Measurements from ENCODE around the gene TMEM53. TPM values are rescaled to one million over a fixed set of nuclear protein-coding genes. Genes with fewer than 3 reads are reported as not detected.
A peak's percentile ranks its signal among the peaks of the same experiment; 100 is the strongest.

Gene TMEM53
- polyA plus RNA-seq, 1 of the 3 experiments (the other 2 are of a cell fraction), result 14.9 TPM

DNA sequence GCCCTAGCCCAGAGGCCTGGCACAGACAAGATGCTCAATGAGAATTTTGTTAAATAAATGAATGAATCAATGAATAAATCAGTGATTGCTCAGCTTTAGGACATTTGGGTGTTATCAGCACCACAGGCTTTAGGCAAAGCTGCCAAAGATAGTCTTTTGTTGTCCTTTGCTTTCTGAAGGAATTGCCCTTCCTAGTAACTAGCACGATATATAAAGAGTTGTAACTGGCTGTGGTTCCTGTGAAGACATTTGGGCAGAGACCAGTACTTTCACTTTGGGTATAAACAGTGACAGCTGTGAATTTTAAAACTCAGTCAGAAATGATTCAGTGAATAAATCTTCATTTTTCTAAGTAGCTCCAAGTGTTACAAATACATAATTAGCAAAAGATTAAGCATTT lies 43.4 kb upstream of the TMEM53 start:
- no peak for TF ChIP-seq FOSL2 (IDR thresholded peaks at IDR 0.05; ENCODE audit: borderline replicate concordance, low read depth)
- H3K9me3 ChIP-seq, result no peaks in the 10 kb centered on the region
- DNase-seq, result no peak
- H3K4me1 ChIP-seq (ENCODE audit: control insufficient read depth in 1 of 2, insufficient read depth in 2 of 2, low read depth in 1 of 2, low read length in 1 of 2), result no peaks in the 10 kb centered on the region
- no peaks in the 10 kb centered on the region for H3K79me2 ChIP-seq (ENCODE audit: insufficient read depth)
- no peaks in the 10 kb centered on the region for H3K27me3 ChIP-seq (ENCODE audit: insufficient read depth)
- H3K27ac ChIP-seq (ENCODE audit: low read depth in 2 of 2, low read length in 1 of 2), result no peak overlapping the region
- no peak overlapping the region for H3K4me2 ChIP-seq
- POLR2A ChIA-PET, result no interaction called here
- peaks cover 19% of the 10 kb centered on the region for H3F3A ChIP-seq (replicated peaks; ENCODE audit: insufficient read depth)
- CTCF ChIA-PET, result interaction anchor here (1.8 to 7.8 kb wide), 3 partner anchors 10 to 21 kb away, joined by 5 to 52 read pairs (median 9); partner anchors contain the start of gene RNU5D-1
- 92% methylated on average over 1 of the region's 1 CpG for WGBS (ENCODE audit: low lambda C conversion rate)
- H3K36me3 ChIP-seq (replicated peaks in 1 of 2; ENCODE audit: control insufficient read depth in 1 of 2, insufficient read depth in 2 of 2, low read length in 1 of 2), result no peaks in the 10 kb centered on the region
- no peaks in the 10 kb centered on the region for H4K20me1 ChIP-seq (ENCODE audit: insufficient read depth)
- no peak overlapping the region for H3K4me3 ChIP-seq (ENCODE audit: low read depth in 2 of 2, low read length in 1 of 2)
- H2AFZ ChIP-seq (ENCODE audit: low read depth), result no peak overlapping the region
- no peaks in the 10 kb centered on the region for H3K9me2 ChIP-seq
- H3K9ac ChIP-seq, result no peak overlapping the region

DNA sequence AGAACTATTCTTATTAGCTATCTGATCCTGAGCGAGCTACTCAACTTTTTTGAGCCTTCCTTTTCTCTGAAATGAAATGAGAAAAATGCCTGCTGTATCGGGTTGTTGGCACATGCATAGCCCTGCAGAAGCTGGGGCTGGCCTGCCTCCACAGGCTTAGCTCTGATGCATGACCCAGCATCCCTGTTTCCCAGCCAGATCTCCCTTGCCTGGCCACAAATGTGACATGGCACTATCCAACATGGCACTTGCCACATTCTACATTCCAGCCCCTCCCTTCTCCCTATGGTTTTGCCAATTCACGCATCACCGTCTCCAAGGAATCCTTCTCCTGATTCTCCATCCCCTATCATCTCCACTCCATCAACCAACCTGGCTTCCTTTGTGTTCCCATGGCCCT lies 42.9 kb upstream of the TMEM53 start:
- no peak overlapping the region for H3K4me3 ChIP-seq (ENCODE audit: low read depth in 2 of 2, low read length in 1 of 2)
- H2AFZ ChIP-seq (ENCODE audit: low read depth), result no peak overlapping the region
- no peak for DNase-seq
- no peak for TF ChIP-seq RAD21 (IDR thresholded peaks at IDR 0.05; ENCODE audit: low read length)
- no peak for TF ChIP-seq FOXM1 (IDR thresholded peaks at IDR 0.05; ENCODE audit: low read depth)
- TF ChIP-seq, protein P1, sequence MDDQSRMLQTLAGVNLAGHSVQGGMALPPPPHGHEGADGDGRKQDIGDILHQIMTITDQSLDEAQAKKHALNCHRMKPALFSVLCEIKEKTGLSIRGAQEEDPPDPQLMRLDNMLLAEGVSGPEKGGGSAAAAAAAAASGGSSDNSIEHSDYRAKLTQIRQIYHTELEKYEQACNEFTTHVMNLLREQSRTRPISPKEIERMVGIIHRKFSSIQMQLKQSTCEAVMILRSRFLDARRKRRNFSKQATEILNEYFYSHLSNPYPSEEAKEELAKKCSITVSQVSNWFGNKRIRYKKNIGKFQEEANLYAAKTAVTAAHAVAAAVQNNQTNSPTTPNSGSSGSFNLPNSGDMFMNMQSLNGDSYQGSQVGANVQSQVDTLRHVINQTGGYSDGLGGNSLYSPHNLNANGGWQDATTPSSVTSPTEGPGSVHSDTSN (IDR thresholded peaks at IDR 0.05), result no peak
- no peak for TF ChIP-seq SIN3A (IDR thresholded peaks at IDR 0.05; ENCODE audit: borderline replicate concordance, low read depth, low read length)
- TF ChIP-seq GABPA (IDR thresholded peaks at IDR 0.05; ENCODE audit: low read depth), result no peak
- H3K9me2 ChIP-seq, result no peaks in the 10 kb centered on the region
- ChIA-PET POLR2A (no interaction called here), CTCF (interaction anchor here (1.8 to 7.8 kb wide), 3 partner anchors 9 to 20 kb away, joined by 5 to 52 read pairs (median 9); partner anchors contain the start of gene RNU5D-1)
- H3F3A ChIP-seq (replicated peaks; ENCODE audit: insufficient read depth), result peaks cover 17% of the 10 kb centered on the region
- no peaks in the 10 kb centered on the region for H3K4me1 ChIP-seq (ENCODE audit: control insufficient read depth in 1 of 2, insufficient read depth in 2 of 2, low read depth in 1 of 2, low read length in 1 of 2)
- no peak overlapping the region for H3K4me2 ChIP-seq
- H3K79me2 ChIP-seq (ENCODE audit: insufficient read depth), result no peaks in the 10 kb centered on the region
- H3K9ac ChIP-seq, result no peak overlapping the region
- H4K20me1 ChIP-seq (ENCODE audit: insufficient read depth), result no peaks in the 10 kb centered on the region
- H3K27me3 ChIP-seq (ENCODE audit: insufficient read depth), result no peaks in the 10 kb centered on the region
- H3K27ac ChIP-seq (ENCODE audit: low read depth in 2 of 2, low read length in 1 of 2), result no peak overlapping the region
- 81% methylated on average over 4 of the region's 4 CpGs for WGBS (ENCODE audit: low lambda C conversion rate)
- no peaks in the 10 kb centered on the region for H3K36me3 ChIP-seq (replicated peaks in 1 of 2; ENCODE audit: control insufficient read depth in 1 of 2, insufficient read depth in 2 of 2, low read length in 1 of 2)
- no peaks in the 10 kb centered on the region for H3K9me3 ChIP-seq

DNA sequence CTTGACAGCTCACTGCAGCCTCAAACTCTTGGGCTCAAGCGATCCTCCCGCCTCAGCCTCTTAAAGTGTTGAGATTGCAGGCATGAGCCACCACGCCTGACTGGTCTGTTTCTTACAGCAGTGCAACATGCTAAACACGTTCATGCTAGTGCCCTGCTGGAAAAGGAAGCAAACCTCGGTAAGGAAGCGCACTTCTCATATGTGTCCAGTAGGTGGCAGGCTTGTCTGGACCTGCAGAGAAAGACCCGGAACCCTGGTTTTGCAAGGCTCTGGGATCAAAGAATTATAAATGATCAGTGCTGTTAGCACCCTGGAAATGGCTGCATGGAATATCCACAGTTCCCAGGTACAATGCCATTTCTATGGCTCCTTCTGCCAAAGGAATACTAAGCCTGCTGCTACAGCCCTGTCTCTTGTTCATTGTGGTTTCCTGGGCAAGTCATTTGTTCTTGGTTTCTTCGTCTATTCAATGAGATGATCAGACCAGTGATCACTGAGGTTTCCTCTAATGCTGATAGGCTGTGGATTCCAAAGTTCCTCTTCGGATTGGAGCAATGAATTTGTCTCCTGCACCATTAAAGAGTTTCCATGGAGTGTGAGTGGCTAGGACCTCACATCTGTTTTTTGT lies 40.8 kb upstream of the TMEM53 start:
- Histone ChIP-seq H4K20me1 (ENCODE audit: insufficient read depth) (no peaks in the 10 kb centered on the region), H3F3A (replicated peaks; ENCODE audit: insufficient read depth) (peaks cover 4% of the 10 kb centered on the region), H3K4me3 (ENCODE audit: low read depth in 2 of 2, low read length in 1 of 2) (peak overlapping the region in 1 of 2 experiments; percentile 24; a peak in 1 of 4 replicates), H2AFZ (ENCODE audit: low read depth) (peak overlapping the region; percentile 66; the same call in 1 of the 2 replicates), H3K36me3 (replicated peaks in 1 of 2; ENCODE audit: control insufficient read depth in 1 of 2, insufficient read depth in 2 of 2, low read length in 1 of 2) (no peaks in the 10 kb centered on the region), H3K9me3 (no peaks in the 10 kb centered on the region), H3K9ac (no peak overlapping the region), H3K27me3 (ENCODE audit: insufficient read depth) (no peaks in the 10 kb centered on the region), H3K4me1 (ENCODE audit: control insufficient read depth in 1 of 2, insufficient read depth in 2 of 2, low read depth in 1 of 2, low read length in 1 of 2) (no peaks in the 10 kb centered on the region), H3K4me2 (no peak overlapping the region), H3K79me2 (ENCODE audit: insufficient read depth) (no peaks in the 10 kb centered on the region), H3K27ac (ENCODE audit: low read depth in 2 of 2, low read length in 1 of 2) (no peak overlapping the region), H3K9me2 (no peaks in the 10 kb centered on the region)
- DNase-seq, result peak; percentile 83
- TF ChIP-seq SMC3 (IDR thresholded peaks at IDR 0.05; ENCODE audit: low read depth, low read length) (peak; percentile 36; the same call in 1 of the 2 replicates), RAD21 (IDR thresholded peaks at IDR 0.05; ENCODE audit: low read length) (peak; percentile 69), NRF1 (IDR thresholded peaks at IDR 0.05; ENCODE audit: low read depth, low read length) (no peak), MXI1 (IDR thresholded peaks at IDR 0.05; ENCODE audit: low read depth, low read length) (peak; percentile 51; the same call in 1 of the 2 replicates), EP300 (IDR thresholded peaks at IDR 0.05; ENCODE audit: borderline replicate concordance in 1 of 2, low read depth in 1 of 2, low read length in 1 of 2) (no peak), RXRA (IDR thresholded peaks at IDR 0.05; ENCODE audit: borderline replicate concordance, low read depth) (no peak), CHD2 (IDR thresholded peaks at IDR 0.05; ENCODE audit: low read length, partially characterized antibody) (no peak)
- TF ChIP-seq, protein P2, sequence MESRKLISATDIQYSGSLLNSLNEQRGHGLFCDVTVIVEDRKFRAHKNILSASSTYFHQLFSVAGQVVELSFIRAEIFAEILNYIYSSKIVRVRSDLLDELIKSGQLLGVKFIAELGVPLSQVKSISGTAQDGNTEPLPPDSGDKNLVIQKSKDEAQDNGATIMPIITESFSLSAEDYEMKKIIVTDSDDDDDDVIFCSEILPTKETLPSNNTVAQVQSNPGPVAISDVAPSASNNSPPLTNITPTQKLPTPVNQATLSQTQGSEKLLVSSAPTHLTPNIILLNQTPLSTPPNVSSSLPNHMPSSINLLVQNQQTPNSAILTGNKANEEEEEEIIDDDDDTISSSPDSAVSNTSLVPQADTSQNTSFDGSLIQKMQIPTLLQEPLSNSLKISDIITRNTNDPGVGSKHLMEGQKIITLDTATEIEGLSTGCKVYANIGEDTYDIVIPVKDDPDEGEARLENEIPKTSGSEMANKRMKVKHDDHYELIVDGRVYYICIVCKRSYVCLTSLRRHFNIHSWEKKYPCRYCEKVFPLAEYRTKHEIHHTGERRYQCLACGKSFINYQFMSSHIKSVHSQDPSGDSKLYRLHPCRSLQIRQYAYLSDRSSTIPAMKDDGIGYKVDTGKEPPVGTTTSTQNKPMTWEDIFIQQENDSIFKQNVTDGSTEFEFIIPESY (IDR thresholded peaks at IDR 0.05; ENCODE audit: borderline replicate concordance, low read depth), result no peak
- TF ChIP-seq, protein P3, sequence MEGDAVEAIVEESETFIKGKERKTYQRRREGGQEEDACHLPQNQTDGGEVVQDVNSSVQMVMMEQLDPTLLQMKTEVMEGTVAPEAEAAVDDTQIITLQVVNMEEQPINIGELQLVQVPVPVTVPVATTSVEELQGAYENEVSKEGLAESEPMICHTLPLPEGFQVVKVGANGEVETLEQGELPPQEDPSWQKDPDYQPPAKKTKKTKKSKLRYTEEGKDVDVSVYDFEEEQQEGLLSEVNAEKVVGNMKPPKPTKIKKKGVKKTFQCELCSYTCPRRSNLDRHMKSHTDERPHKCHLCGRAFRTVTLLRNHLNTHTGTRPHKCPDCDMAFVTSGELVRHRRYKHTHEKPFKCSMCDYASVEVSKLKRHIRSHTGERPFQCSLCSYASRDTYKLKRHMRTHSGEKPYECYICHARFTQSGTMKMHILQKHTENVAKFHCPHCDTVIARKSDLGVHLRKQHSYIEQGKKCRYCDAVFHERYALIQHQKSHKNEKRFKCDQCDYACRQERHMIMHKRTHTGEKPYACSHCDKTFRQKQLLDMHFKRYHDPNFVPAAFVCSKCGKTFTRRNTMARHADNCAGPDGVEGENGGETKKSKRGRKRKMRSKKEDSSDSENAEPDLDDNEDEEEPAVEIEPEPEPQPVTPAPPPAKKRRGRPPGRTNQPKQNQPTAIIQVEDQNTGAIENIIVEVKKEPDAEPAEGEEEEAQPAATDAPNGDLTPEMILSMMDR (IDR thresholded peaks at IDR 0.05), result peak; percentile 93
- ChIA-PET CTCF (interaction anchor here (0.5 to 7.8 kb wide), 13 partner anchors 9 to 77 kb away, joined by 3 to 52 read pairs (median 3); partner anchors contain the start of genes RNU5D-1 and TMEM53), POLR2A (no interaction called here)
- 12% methylated on average over 9 of the region's 9 CpGs for WGBS (ENCODE audit: low lambda C conversion rate)
